HG02642 (cell line): ENCODE data around the gene PHLDB3.
"Not testable (repeated sequence)": the region's sequence is repeated elsewhere in the genome, so short reads cannot be mapped to it uniquely, and the experiment has no call there.

Experiments used
- ATAC-seq: cut with Tn5 transposase; IDR thresholded peaks from one replicate; pipeline ENCODE4 v1.9.1; 2021; ENCODE audit warnings: mild to moderate bottlenecking; ENCODE audit not compliant: unreplicated experiment, poor library complexity

The PHLDB3 gene

DNA sequence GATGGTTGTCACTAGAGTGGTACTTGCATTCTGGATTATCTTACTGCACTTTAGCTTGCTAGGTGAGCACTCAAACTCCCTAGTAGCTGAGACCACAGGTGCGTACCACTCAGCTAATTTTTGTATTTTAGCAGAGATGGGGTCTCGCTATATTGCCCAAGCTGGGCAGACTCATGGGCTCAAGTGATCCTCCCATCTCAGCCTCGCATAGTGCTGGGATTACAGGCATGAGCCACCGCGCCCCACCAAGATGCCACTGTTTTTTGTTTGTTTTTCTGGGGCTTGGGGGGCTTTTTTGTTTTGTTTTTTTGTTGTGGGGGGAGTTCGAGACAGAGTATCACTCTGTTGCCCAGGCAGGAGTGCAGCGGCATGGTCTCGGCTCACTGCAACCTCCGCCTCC, 56.9 kb downstream of the PHLDB3 start:
- no peak for ATAC-seq

DNA sequence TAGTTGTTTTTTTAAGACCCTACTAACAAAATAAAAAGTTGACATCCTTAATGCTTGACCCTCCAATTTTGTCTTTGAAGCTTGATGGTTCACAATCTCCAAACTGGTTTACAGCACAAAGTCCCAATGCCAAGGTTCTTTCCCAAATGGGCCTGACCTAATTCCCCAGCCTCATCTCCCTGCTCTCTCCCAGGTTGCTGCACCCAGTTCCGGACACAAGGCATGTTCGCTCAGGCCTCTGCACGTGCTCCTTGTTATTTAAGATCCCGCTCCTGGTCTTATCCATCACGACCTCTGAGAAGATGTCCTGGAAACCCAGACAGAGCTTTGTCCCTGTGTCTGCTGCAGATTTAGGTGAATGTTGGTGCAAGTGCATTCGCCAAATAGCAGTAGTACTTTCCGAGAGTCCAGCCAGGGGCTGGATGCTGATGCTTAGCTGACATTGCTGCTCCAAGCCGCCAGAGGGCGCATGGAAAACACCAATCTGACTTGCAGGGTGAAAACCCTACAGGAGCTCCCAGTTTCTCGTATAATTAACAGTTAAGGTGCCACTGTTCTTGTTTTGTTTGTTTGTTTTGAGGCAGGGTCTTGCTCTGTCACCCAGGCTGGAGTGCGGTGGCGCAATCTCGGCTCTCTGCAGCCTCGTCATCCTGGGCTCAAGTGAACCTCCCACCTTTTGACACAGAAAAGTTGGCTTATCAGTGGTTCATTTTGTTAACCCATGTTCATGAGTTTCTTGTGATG, 57.6 kb downstream of the PHLDB3 start:
- no peak for ATAC-seq

DNA sequence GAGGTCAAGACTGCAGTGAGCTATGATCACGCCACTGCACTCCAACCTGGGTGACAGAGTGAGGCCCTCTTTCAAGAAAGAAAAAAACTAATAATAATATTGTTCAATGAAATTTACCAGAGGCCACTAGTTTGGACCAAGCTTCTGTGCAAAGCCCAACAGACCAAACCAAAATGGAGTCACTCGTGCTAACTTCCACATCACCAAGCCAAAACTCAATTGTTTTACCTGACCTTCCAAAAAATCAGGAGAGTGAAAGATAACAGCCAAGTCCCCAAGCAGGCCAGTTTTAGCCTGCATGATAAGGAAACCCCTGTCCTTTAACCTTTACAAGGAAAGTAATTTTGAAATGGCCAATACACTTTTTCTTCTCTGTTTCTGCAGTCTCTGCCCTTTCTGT, 59.1 kb downstream of the PHLDB3 start:
- ATAC-seq: no peak

DNA sequence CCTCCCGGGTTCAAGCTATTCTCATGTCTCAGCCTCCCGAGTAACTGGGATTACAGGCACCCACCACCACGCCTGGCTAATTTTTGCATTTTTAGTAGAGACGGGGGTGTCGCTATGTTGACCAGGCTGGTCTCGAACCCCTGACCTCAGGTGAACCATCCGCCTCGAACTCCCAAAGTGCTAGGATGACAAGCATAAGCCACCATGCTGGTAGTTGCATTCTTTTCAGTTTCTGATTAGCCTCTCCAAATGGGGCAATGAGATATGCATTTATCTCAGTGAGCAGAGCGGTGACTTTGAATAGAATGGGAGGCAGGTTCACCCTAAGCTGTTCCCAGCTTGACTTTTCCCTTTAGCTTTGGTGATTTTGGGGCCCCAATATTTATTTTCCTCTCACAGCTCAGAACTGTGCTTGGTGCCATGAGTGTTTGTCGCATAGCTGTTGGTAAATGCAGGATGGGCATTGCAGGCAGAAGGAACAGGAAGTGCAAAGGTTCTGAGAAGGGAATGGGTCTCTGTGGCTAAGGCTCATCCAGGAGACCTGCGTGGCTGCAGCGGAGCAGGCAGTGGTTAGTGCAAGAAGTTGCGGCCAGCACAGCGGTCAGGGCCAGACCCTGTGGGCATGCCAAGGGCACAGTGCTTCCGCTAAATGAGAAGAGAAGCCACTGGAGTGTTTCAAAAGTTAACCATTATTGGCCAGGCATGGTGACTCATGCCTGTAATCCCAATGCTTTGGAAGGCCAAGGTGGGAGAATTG, 59.8 kb downstream of the PHLDB3 start:
- ATAC-seq: no peak

DNA sequence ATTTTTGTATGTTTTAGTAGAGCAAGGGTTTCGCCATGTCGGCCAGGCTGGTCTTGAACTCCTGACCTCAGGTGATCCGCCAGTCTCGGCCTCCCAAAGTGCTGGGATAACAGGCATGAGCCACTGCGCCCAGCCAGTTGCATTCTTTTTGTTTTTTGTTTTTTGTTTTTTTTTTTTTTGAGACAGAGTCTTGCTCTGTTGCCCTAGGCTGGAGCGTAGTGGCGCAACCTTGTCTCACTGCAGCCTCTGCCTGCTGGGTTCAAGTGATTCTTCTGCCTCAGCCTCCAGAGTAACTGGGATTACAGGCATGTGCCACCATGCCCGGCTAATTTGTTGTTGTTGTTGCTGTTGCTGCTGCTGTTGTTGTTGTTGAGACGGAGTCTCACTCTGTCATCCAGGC, 60.5 kb downstream of the PHLDB3 start:
- ATAC-seq: not testable (repeated sequence)

DNA sequence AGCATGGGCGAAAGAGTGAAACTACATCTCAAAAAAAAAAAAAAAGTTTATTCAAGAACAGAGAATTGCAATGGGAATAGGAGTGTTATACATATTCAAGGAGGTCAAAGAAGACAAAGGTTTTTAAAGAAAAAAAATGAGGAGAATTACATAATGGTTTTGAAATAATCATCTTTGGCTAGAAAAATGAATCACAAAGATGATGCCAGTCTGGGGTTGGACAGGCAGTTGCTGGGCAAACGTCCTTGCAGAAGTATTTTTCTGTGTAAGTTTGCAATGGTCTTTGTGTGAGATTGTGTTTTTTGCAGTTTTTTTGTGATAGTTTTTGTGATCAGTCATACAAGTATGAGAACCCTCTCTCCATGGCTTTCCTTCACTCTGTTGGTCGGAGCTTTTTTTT, 62.8 kb downstream of the PHLDB3 start:
- no peak for ATAC-seq

DNA sequence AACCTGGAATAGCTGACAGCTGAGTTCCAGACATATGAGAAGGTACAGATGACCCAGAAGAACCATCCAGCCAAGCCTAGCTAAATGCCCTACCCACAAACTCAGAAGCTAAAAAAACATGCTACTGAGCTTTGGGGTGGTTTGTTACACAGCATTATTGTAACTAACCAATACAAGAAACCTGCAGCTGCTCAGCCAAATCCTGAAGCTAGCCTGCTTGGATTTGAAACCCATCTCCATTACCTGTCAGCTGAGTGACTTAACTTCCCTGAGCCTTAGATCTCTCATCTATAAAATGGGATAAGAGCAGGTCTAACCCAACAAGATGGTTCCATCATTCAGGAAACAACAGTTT, 64.9 kb downstream of the PHLDB3 start:
- ATAC-seq: no peak

DNA sequence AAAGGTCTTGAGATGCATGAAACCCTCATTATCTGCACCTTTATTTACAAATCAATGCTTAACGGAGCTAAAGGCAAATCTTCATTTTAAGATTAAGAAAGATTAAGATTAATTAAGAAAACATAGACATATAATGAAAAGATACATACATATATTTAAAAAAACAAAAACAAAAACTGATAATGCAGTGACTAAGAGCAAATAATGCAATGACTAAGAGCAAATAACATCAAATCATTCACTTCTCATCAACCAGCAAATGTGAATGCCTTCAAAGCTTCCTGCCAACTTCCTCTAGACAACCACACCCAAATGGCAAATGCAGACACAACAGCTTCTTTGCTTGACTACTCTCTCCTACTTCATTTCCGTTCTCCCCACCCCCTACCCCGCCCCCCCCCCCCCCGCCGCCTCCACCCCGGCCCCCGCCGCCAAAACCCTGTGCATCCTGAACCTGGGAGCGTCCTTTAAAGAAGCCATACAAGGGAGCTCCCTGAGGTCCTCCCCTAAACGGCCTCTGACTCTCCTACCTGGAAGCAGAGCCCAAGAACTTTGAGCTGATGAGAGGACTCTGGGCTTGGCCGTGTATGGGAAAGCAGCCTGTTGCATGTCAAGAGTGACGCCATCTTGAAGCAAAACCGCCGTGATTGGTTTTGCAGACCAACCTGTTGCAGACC, 65.4 kb downstream of the PHLDB3 start:
- ATAC-seq: no peak

DNA sequence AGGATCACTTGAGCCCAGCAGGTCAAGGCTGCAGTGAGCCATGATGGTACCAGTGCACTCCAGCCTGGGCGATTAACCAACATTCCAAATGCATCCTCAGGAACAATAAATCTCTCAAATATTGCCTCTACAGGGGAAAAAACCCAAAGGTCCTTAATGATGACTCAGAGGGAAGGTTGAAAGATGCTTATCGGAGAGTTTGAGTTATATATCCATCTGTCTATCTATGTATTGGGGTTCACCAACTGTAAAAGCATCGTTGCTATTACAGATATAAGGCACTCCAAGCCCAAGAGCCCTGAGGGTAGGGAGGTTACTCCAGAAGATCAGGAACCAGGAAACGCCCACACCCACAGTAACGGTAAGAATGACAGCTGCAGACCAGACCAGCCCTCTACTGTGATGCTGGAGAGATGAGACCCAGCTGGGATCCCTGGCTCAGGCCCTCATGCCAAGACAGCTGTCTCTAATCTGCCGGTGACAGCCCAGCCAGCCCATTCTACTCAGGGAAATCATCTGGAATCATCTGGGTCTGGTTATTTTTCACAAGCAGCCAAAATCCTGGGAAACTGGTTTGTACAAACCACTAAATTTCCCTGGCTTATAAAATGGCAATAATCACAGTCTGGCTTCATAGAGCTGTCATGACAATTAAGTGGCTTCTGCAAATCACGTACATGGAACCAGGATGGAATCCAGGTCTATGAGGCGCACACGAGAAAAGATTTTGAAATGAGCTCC, 66.1 kb downstream of the PHLDB3 start:
- no peak for ATAC-seq

DNA sequence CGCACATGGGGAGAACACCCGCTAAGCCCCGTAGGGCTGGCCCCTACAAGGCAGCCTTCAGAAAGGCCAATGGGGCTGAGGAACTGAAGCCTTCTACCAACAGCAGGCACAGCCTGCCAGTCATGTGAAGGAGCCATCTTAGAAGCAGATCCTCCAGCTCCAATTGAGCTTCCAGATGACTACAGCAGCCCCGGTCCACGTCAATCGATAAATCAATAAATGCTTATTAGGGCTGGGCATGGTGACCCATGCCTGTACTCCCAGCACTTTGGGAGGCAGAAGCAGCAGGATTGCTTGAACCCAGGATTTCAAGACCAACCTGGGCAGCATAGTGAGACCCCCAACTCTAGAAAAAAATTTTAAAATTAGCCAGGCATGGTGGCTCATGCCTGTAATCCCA, 66.8 kb downstream of the PHLDB3 start:
- no peak for ATAC-seq

DNA sequence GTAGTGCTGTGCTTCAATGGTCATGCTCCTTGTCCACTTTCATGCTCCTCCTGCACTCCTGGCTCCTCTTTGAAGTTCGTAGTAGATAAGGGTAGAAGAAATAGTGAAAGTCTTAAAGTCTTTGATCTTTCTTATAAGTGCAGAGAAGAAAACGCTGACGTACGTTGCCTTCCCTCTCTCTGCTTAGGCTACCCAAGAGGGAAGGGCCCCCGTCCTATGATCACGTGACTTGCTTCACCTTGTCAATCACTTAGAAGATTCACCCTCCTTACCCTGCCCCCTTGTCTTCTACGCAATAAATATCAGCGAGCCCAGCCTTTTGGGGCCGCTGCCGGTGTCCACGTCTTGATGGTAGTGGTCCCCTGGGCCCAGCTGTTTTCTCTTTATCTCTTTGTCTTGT, 67.3 kb downstream of the PHLDB3 start:
- not testable (repeated sequence) for ATAC-seq

DNA sequence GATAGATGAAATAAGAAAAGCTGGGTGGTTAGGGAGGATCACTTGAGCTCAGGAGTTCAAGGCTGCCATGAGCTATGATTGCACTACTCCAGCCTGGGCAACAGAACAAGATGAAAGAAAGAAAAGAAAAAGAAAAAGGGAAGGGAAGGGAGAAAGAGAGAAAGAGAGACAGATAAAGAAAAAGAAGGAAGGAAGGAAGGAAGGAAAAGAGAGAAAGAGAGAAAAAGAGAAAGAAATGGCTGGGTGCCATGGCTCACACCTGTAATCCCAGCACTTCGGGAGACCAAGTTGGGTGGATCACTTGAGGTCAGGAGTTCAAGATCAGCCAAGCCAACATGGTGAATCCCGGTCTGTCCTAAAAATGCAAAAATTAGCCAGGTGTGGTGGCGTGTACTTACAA, 68.8 kb downstream of the PHLDB3 start:
- ATAC-seq: no peak

DNA sequence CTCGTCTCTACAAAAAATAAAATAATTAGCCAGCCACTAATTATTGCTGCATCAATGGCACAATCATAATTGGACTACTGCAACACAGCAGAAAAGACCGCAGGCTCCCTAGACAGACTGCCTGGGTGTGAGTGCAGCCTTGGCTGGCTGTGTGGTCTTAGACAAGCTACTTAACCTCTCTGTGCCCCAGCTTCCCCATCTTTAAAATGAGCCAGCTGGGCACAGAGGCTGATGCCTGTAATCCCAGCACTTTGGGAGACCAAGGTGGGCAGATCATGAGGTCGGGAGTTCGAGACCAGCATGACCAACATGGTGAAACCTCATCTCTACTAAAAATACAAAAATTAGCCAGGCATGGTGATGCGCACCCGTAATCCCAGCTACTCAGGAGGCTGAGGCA, 70.9 kb downstream of the PHLDB3 start:
- no peak for ATAC-seq

DNA sequence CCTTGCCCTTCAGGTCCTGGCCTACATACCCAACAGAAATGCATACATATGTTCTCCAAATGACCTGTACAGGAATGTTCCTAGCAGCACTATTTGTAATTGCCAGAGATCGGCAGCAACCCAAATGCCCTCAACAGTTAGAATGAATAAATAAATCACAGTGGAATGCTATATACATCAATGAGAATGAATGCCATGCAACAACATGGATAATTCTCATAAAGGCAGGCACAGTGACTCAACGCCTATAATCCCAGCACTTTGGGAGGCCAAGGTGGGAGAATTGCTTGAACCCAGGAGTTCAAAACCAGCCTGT, 71.2 kb downstream of the PHLDB3 start:
- ATAC-seq: no peak

DNA sequence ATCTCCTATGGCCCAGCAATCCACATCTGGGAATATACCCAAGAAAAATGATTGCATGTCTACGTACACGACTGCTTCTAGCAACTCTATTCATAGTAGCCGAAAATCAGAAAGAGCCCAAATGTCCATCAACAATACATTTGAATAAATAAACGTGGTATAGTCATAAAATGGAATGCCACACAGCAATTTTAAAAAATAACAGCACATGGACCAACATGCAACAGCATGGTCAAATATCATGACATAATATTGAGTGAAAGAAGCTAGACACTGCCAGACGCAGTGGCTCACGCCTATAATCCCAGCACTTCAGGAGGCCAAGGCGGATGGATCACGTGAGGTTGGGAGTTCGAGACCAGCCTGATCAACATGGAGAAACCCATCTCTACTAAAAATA, 73.6 kb downstream of the PHLDB3 start:
- no peak for ATAC-seq

DNA sequence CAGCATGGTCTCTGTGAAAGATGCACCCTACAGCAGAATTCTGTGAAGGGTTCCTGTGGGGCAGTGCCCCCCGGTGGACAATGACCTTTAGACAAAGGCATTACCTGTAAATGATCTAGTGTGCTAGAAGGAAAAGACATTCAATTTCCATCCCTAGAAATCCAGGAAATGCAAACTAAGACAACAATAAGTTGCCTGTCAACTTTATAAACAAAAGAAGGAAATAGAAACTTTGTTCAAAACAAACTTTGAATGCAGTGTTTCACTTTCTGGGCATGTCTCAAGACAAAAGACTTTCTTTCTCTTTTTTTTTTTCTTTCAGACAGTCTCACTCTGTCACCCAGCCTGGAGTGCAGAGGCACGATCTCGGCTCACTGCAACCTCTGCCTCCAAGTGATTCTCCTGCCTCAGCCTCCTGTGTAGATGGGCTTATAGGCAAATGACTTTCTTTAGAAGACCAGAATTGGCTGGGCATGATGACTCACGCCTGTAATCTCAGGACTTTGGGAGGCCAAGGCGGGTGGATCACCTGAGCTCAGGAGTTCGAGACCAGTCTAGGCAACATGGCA, 74.3 kb downstream of the PHLDB3 start:
- peak; percentile 57 for ATAC-seq

DNA sequence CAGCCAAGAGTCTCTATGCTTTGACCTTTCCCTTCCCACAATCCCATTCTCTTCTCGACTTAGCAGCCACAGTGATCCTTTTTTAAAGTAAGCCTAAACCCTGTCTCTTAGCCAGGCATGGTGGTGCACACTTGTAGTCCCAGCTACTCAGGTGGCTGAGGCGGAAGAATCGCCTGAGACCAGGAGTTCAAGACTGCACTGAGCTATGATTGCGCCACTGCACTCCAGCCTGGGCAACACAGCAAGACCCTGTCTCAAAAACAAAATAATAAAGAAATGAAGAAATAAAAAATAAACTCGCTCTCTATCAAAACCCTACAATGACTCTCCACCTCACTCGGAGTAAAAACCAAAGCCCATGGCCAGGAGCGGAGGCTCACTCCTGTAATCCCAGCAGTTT, 75.2 kb downstream of the PHLDB3 start:
- ATAC-seq: no peak

DNA sequence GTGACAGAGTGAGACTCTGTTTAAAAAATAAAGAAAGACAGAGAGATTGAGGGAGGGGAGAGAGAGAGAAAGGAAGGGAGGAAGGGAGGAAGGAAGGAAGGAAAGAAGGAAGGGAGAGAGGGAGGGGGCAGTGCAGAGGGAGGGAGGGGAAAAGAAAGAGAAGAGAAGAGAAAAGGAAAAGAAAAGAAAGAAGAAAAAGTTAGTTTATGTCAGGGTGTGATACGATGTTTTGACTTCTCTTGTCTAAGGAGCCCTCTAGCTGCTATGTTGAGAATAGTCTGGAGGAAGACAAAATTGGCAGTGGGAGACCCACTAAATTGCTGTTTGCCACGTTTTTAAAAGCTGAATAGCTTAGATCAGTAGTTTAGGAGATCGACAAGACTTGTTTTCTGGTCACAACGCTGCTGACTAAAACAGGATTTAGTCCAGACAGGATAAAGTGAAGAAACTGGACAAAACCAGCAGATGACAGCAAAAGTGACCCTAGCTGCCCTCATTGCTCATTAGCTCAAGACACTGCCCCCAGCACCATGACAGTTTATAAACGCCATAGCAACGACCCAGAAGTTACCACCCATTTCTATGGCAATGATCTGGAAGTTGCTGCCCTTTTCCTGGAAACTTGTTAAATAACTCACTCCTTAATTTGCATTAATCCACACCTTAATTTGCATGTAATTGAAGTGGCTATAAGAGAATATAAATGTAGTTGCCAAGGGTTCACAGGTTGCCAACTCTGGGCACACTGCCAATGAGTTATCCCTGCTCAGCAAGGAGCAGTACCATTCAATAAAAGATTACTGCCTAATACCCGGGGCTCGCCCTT, 78.8 kb downstream of the PHLDB3 start:
- no peak for ATAC-seq
